ENCODE data around the gene RNF157.
A peak's percentile ranks its signal among the peaks of the same experiment; 100 is the strongest.
"Not testable (repeated sequence)": the region's sequence is repeated elsewhere in the genome, so short reads cannot be mapped to it uniquely, and the experiment has no call there.

RNF157 gene

GRCh38 chr17:76264755-76265623, 24.7 kb upstream of the RNF157 start, which contains the start of gene UBALD2:
Gene UBALD2 (plus strand): TSS chr17:76265348. CDS start chr17:76265506, 158 bp downstream.
- H3K27ac Mint-ChIP-seq, result peak within 1 kb of the TSS; percentile 96

GRCh38 chr17:76264425-76264754, 24.1 kb upstream of the RNF157 start:
- Mint-ChIP-seq H3K27ac (peak overlapping the region; percentile 96), H3K36me3 (peaks cover 55% of the 10 kb centered on the region), H3K4me3 (peak overlapping the region; percentile 88), H3K4me1 (peaks cover 48% of the 10 kb centered on the region), H3K9me3 (no peaks in the 10 kb centered on the region)
- DNase-seq (ENCODE audit: low spot score in 2 of 2), result peak in 1 of 2 donors; percentile 70
- ATAC-seq, result peak; percentile 1

More at GRCh38 chr17:76264755-76265623, 24.7 kb upstream of the RNF157 start, which contains the start of gene UBALD2:
- Mint-ChIP-seq H3K4me1 (peaks cover 54% of the 10 kb centered on the region), H3K4me3 (peak within 1 kb of the TSS; percentile 88), H3K36me3 (peaks cover 61% of the 10 kb centered on the region), H3K9me3 (no peaks in the 10 kb centered on the region)
- DNase-seq (ENCODE audit: low spot score in 2 of 2) (peak; percentile 96 to 99), ATAC-seq (peak; percentile 89)

GRCh38 chr17:76263896-76264295, 23.6 kb upstream of the RNF157 start:
- peak overlapping the region; percentile 88 for H3K4me3 Mint-ChIP-seq
- peaks cover 51% of the 10 kb centered on the region for H3K36me3 Mint-ChIP-seq
- peaks cover 43% of the 10 kb centered on the region for H3K4me1 Mint-ChIP-seq
- DNase-seq (ENCODE audit: low spot score in 2 of 2), result no peak
- no peaks in the 10 kb centered on the region for H3K9me3 Mint-ChIP-seq
- ATAC-seq, result no peak
- peak overlapping the region; percentile 96 for H3K27ac Mint-ChIP-seq

- peak overlapping the region; percentile 96 for H3K27ac Mint-ChIP-seq
- peaks cover 34% of the 10 kb centered on the region for H3K4me1 Mint-ChIP-seq
- H3K9me3 Mint-ChIP-seq, result no peaks in the 10 kb centered on the region
- peak overlapping the region; percentile 88 for H3K4me3 Mint-ChIP-seq
- DNase-seq (ENCODE audit: low spot score in 2 of 2) (no peak), ATAC-seq (no peak)
- peaks cover 40% of the 10 kb centered on the region for H3K36me3 Mint-ChIP-seq
Measured at GRCh38 chr17:76262732-76263344, 22.5 kb upstream of the RNF157 start.

- peaks cover 32% of the 10 kb centered on the region for H3K36me3 Mint-ChIP-seq
- ATAC-seq, result no peak
- H3K4me3 Mint-ChIP-seq, result peak overlapping the region; percentile 88
- no peak for DNase-seq (ENCODE audit: low spot score in 2 of 2)
- peaks cover 36% of the 10 kb centered on the region for H3K4me1 Mint-ChIP-seq
- H3K9me3 Mint-ChIP-seq, result no peaks in the 10 kb centered on the region
- peak overlapping the region; percentile 96 for H3K27ac Mint-ChIP-seq
Measured at GRCh38 chr17:76261421-76262215, 21.3 kb upstream of the RNF157 start.

GRCh38 chr17:76260669-76261068, 20.4 kb upstream of the RNF157 start:
- Mint-ChIP-seq H3K4me3 (no peak overlapping the region), H3K4me1 (peaks cover 44% of the 10 kb centered on the region)
- ATAC-seq, result no peak

GRCh38 chr17:76260220-76260619, 19.9 kb upstream of the RNF157 start:
- Mint-ChIP-seq H3K4me3 (no peak overlapping the region), H3K27ac (no peak overlapping the region), H3K4me1 (peaks cover 49% of the 10 kb centered on the region), H3K36me3 (peaks cover 21% of the 10 kb centered on the region), H3K9me3 (no peaks in the 10 kb centered on the region)
- ATAC-seq (no peak), DNase-seq (ENCODE audit: low spot score in 2 of 2) (no peak)

More at GRCh38 chr17:76260669-76261068, 20.4 kb upstream of the RNF157 start:
- no peak overlapping the region for H3K27ac Mint-ChIP-seq
- no peaks in the 10 kb centered on the region for H3K9me3 Mint-ChIP-seq
- peaks cover 26% of the 10 kb centered on the region for H3K36me3 Mint-ChIP-seq
- no peak for DNase-seq (ENCODE audit: low spot score in 2 of 2)

GRCh38 chr17:76256430-76257050, 16.2 kb upstream of the RNF157 start:
- Mint-ChIP-seq H3K27ac (peak overlapping the region; percentile 81), H3K4me3 (peak overlapping the region; percentile 58), H3K4me1 (peaks cover 36% of the 10 kb centered on the region)
- DNase-seq (ENCODE audit: low spot score in 2 of 2), result peak in 1 of 2 donors; percentile 85
- H3K9me3 Mint-ChIP-seq, H3K36me3 Mint-ChIP-seq: not testable (repeated sequence)
- ATAC-seq, result peak; percentile 72

GRCh38 chr17:76255801-76256429, 15.6 kb upstream of the RNF157 start:
- peaks cover 40% of the 10 kb centered on the region for H3K4me1 Mint-ChIP-seq
- peak overlapping the region; percentile 81 for H3K27ac Mint-ChIP-seq
- DNase-seq (ENCODE audit: low spot score in 2 of 2) (no peak), ATAC-seq (no peak)
- no peaks in the 10 kb centered on the region for H3K9me3 Mint-ChIP-seq
- H3K36me3 Mint-ChIP-seq, result peaks cover 8% of the 10 kb centered on the region
- peak overlapping the region; percentile 58 for H3K4me3 Mint-ChIP-seq

GRCh38 chr17:76254275-76254674, 14.0 kb upstream of the RNF157 start:
- Mint-ChIP-seq H3K9me3 (no peaks in the 10 kb centered on the region), H3K27ac (no peak overlapping the region), H3K36me3 (peaks cover 8% of the 10 kb centered on the region), H3K4me1 (peaks cover 40% of the 10 kb centered on the region), H3K4me3 (no peak overlapping the region)
- ATAC-seq (no peak), DNase-seq (ENCODE audit: low spot score in 2 of 2) (no peak)

GRCh38 chr17:76253841-76254240, 13.5 kb upstream of the RNF157 start:
- no peak overlapping the region for H3K27ac Mint-ChIP-seq
- H3K9me3 Mint-ChIP-seq, result no peaks in the 10 kb centered on the region
- DNase-seq (ENCODE audit: low spot score in 2 of 2), result no peak
- peaks cover 40% of the 10 kb centered on the region for H3K4me1 Mint-ChIP-seq
- no peak overlapping the region for H3K4me3 Mint-ChIP-seq
- ATAC-seq, result no peak
- peaks cover 8% of the 10 kb centered on the region for H3K36me3 Mint-ChIP-seq

GRCh38 chr17:76252967-76253766, 12.9 kb upstream of the RNF157 start:
- not testable (repeated sequence) for H3K9me3 Mint-ChIP-seq, H3K36me3 Mint-ChIP-seq, ATAC-seq
- DNase-seq (ENCODE audit: low spot score in 2 of 2), result peak in 1 of 2 donors; percentile 61
- H3K27ac Mint-ChIP-seq, result peak overlapping the region; percentile 90
- H3K4me3 Mint-ChIP-seq, result peak overlapping the region; percentile 71
- H3K4me1 Mint-ChIP-seq, result peaks cover 45% of the 10 kb centered on the region

GRCh38 chr17:76252040-76252954, 12.0 kb upstream of the RNF157 start:
- peak overlapping the region; percentile 71 for H3K4me3 Mint-ChIP-seq
- ATAC-seq, result peak; percentile 90
- H3K4me1 Mint-ChIP-seq, result peaks cover 51% of the 10 kb centered on the region
- peak in 1 of 2 donors; percentile 70 for DNase-seq (ENCODE audit: low spot score in 2 of 2)
- H3K27ac Mint-ChIP-seq, result peak overlapping the region; percentile 90
- no peaks in the 10 kb centered on the region for H3K9me3 Mint-ChIP-seq
- H3K36me3 Mint-ChIP-seq, result peaks cover 8% of the 10 kb centered on the region
